ENCODE measurements around the gene JARID2.
A peak's percentile ranks its signal among the peaks of the same experiment; 100 is the strongest.

JARID2 gene

GRCh38 chr6:15362274-15363160 is 116.6 kb downstream of the JARID2 start:
- DNase-seq = no peak

GRCh38 chr6:15363164-15363522 is 117.3 kb downstream of the JARID2 start:
- DNase-seq = no peak

GRCh38 chr6:15363523-15364400 is 117.9 kb downstream of the JARID2 start:
- no peak for DNase-seq

GRCh38 chr6:15364401-15365037 is 118.7 kb downstream of the JARID2 start:
- DNase-seq = no peak

DNA sequence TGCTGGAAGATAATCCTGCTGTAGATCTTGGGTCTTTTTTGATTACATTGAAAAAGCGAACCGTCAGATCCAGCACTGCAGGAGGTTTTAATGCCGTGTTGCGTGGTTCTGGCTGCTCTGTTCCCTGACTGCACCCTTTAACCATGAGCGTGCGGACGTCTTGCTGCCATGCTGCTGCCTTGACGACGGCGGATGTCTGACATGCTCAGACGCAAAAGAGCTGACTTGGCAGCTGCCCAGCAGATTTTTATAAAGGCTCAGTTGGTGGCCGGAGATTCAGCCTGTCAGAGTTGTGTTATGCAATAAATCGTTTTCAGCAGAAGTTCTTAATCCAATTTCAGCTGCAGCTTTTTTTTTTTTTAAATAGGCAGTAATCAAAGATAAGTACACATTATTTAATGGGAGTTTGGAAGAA is 119.4 kb downstream of the JARID2 start:
- peak; percentile 28 for DNase-seq

DNA sequence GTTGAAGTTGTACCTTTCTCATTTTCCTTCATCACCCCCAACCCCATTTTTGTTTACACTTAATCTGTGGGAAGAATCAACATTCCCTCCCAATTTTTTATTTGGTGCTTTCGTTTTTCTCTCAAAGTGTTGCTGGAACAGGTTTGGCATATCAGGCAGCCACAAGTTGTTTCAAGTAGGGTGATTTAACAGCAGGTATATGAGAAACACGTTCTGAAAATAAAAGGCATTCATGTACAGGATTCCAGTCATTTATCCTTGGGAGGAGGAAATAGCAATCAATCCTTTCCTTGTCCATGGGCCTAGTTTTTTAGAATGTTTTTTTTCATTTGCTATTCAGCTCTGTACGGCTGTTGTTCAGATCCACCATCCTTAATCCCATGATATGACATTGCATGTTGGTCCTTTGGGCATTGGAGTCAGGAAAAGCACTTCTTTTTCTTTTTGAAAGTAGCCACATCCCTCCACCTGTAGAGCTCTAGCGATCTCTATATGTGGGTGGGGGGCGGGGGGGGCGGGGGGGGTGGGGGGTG is 120.2 kb downstream of the JARID2 start:
- no peak for DNase-seq

DNA sequence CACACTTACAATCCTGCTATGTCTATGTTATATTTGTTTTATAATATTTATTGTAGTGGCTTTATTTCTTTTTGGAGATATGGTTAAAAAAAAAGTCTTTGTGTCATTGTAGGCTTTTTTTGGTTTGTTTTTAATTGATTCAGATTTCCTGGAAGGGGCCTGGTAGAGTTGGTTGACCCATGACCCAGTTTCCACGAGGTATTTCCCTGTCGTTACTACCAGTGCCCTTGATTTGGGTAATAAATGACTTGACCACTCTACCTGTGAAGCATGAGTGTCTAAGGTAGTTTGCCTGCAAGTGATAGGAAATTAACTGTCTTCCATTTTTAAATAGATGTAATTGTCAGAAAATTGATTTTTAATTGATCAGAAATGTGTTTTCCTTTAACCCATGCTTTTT is 121.0 kb downstream of the JARID2 start:
- DNase-seq = no peak

- DNase-seq = no peak
Observed at GRCh38 chr6:15368186-15368585, 122.3 kb downstream of the JARID2 start.

DNA sequence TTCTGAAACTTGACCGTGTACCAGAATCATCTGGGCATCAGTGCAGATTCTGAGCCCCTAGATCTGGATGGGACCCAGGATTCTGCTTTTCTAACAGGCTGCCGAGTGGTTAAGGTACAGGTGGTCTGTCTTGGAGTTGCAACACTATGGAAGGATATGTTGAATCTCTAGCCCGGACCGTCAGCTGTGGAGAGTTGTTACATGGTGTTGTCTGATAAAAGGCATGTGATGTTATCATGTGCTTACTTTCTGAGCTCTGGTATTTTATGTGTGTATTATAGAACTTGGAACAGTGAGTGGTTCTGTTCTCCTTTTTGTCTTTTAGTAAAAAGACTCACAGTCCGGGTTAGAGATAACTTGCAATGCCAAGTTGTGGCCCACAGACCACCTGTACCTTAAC is 123.0 kb downstream of the JARID2 start:
- no peak for DNase-seq

GRCh38 chr6:15369838-15370237 is 124.0 kb downstream of the JARID2 start:
- no peak for DNase-seq

DNA sequence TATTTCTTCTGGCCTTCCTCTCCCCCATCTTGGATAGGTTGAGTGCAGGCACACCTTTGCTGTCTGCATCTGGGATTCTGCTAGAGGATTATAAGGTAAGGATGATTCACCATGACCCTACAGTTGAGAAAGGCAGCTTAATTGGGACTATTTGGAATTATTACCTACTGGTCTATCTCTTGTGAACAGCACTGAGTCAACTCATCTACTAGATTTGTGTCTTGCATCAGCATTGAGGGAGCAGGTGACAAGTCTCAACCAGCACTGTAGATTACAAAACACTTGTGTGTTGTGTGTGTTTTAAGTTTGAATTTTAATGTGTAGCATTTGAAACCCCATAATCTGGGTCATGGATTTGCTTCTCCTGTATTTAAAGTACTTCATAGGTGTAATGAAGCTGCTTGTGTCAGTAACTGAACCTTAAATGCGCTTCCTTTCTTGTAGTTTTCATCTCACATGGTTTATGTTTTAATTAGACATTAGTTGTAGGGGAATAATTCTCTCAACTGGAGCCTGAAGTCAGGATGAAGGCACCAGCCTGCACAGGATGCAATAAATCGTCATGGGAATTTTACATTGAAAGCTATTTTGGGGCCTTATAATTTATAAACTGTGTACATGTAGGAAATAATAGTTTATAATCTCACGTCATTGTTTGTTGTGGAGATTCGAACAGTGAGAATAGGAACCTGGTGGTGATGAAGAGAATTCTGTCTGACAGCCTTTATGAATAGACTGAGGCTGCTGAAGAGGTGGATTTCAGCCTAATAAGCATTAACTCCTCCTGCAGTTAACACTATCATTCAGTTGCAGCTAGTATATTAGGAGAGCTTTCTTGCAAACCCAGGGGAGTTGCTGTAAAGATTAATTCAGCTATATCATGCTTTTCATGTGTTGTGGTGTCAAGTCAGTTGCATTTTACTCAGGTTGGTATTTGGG is 125.1 kb downstream of the JARID2 start:
- no peak for DNase-seq

DNA sequence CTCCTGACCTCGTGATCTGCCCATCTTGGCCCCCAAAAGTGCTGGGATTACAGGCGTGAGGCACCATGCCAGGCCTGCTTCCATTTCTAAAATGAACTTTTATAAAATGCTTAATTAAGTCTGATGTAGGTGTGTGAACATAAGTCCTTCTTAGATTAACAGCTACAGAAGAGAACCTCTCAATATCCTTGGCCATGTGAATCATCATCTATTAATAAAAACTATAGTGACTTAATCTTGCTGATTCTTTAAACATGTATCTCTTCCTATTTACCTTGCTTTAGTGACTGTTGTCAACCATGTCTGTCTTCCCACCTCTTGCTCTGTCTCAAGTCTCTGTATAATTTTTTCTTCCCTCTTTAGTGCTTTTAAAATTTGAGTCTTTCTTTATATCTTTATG is 127.1 kb downstream of the JARID2 start:
- DNase-seq = no peak

DNA sequence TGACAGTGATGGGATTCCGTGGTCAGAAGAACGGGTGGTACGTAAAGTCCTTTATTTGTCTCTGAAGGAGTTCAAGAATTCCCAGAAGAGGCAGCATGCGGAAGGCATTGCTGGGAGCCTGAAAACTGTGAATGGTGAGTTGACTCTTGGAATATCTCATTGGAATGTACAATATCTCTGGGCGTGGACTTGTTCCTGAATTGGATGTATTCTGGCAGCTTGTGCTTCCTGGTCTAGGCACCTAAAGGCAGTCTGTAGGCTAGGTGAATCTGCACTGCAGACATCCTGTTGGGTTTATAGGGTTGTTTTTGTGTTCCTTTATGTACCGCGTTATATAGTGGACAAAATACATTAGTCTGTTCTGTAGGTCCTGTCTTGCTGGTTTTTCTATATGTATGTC is 128.2 kb downstream of the JARID2 start:
- no peak for DNase-seq

DNA sequence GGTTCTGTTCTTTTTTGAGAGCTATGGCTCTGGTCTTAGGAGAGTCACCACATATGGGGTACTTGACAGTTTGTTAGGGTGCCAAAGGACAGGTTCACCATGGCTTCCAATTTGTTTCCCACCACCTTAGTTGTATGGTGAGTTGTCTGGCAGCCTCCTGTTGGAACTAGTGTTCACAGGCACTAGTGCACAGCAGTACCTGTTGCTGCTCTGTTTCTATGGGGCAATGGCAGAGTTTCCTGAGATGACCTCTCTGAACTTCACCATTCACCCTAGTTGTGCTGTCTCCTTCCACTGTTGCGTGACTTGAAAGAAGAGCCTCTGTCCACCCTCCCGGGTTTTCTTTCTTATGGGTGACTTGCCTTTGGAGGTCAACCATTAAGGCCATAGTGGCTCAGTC is 129.1 kb downstream of the JARID2 start:
- no peak for DNase-seq

GRCh38 chr6:15375638-15376290 is 129.9 kb downstream of the JARID2 start:
- DNase-seq = no peak

DNA sequence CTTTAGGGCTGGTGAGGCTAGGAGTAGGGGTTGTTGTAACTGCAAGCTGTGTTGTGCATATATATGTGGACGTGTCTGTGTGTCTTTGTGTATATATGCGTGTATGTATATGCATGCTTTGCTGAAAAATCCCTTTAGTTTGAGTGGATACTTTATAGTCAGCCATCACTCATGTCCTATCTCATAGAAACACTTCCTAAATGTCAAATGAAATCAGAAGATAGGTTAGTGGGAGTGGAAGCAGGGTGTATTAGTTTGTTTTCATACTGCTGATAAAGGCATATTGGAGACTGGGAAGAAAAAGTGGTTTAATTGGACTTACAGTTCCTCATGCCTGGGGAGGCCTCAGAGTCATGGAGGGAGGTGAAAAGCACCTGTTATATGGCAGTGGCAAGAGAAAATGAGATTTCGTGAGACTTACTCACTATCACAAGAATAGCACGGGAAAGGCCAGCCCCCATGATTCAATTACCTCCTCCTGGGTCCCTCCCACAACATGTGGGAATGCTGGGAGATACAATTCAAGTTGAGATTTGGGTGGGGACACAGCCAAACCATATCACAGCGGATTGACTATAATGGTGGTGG is 131.1 kb downstream of the JARID2 start:
- DNase-seq = no peak

DNA sequence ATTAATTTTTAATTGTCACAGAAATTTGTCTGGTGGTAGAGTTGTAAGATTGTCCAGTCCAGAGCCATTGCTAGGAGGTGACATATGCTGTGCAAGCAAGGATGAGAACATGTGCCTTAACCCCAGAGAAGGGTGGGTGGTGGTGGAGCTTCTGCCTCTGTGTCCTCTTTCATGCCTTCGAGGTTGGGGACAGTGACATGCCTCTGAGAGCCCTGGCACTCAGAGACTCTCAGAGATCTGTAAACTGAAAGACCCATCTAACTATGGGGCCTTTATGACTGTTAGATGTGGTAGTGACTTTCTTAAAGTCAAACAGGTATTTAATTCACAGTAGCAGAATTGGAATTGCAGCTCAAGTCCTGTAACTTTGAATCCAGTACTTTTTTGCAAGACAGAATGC is 132.4 kb downstream of the JARID2 start:
- DNase-seq = no peak

DNA sequence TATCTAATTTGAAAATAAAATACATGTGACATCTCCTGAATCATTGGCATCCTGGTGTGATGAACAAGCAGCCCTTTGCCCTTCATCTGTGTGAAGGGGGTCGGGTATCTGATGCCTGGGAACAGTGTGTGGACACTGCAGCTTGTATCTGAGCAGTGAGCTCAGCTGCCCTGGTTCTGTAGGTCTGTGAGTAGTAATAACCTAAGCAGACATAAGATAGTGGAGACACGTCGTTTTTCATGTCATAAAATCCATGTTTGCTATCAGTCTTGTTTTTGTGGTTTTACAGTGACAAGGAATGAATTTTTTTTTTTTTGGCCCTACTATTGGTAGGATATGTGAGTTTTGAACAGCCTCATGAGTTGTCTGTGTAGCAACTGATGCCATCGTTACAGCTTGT is 133.0 kb downstream of the JARID2 start:
- DNase-seq = no peak

DNA sequence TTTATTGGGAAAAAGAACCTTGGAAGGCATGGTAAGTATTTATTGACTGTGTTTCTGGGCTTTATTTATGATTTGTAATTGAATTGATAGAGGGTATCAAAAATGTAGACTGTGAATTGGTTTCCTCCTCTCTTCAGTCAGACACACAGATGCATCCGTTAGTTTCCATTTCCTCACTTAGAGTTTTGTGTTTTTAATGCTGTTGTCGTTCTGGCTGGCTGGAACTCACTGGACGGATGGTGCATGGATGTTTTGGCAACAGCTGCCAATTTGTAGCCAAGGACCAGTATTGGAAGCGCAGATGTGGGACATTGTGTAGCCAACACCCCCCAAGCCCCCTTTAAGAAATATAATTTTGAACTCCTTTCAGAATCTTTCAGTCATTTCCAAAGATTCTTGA is 134.5 kb downstream of the JARID2 start:
- DNase-seq = no peak

- DNase-seq = no peak
Observed at GRCh38 chr6:15382089-15382488, 136.2 kb downstream of the JARID2 start.

GRCh38 chr6:15382712-15383111 is 136.8 kb downstream of the JARID2 start:
- no peak for DNase-seq

All from stimulated activated CD4-positive, alpha-beta T cell treated with anti-CD3 and anti-CD28 coated beads, Interleukin-4, amount 100 ng/mL, for 1 hour (primary cell).